K562 (cell line): ENCODE measurements around the gene ANP32B. TPM values are rescaled to one million over a fixed set of nuclear protein-coding genes. Genes with fewer than 3 reads are reported as not detected.
A peak's percentile ranks its signal among the peaks of the same experiment; 100 is the strongest.

ENCODE experiments used
- ARID2 ChIP-seq: fragments of 450-650 bp; IDR thresholded peaks from 2 replicates; pipeline ENCODE4 v1.6.1; 2017; ENCODE audit warnings: antibody characterized with exemption, mild to moderate bottlenecking
- BHLHE40 ChIP-seq: IDR thresholded peaks from 2 replicates; pipeline ENCODE4 v1.6.1; 2011; ENCODE audit warnings: low read length, improper control_type of control experiment
- BRD4 ChIP-seq: fragments of 200-600 bp; sonication (generic); IDR thresholded peaks from 2 replicates; pipeline ENCODE4 v1.6.1; 2017; ENCODE audit warnings: inconsistent platforms
- CHD1 ChIP-seq: fragments of 200-600 bp; sonication (generic); IDR thresholded peaks from one replicate; pipeline ENCODE4 v1.6.1; 2012; ENCODE audit warnings: mild to moderate bottlenecking, moderate library complexity, low read length, inconsistent platforms
- CHD7 ChIP-seq: fragments of 200-600 bp; sonication (generic); IDR thresholded peaks from one replicate; pipeline ENCODE4 v1.6.1; 2012; ENCODE audit warnings: mild to moderate bottlenecking, low read depth, low read length, inconsistent platforms
- CREB3 ChIP-seq: fragments of 450-650 bp; conservative IDR thresholded peaks from 2 replicates; pipeline ENCODE4 v1.6.1; 2016; ENCODE audit warnings: missing genetic modification characterization, low read depth, mild to moderate bottlenecking, missing compliant biosample characterization, moderate library complexity
- FOXP4 ChIP-seq: sonication (generic); formaldehyde crosslinking; IDR thresholded peaks from 2 replicates; pipeline ENCODE4 v1.8.0; 2022; ENCODE audit warnings: mild to moderate bottlenecking, missing genetic modification reagents, borderline replicate concordance
- MTA1 ChIP-seq: fragments of 450-650 bp; IDR thresholded peaks from 2 replicates; pipeline ENCODE4 v1.6.1; 2017; ENCODE audit warnings: borderline replicate concordance
- POLR2B ChIP-seq: fragments of 450-650 bp; IDR thresholded peaks from 2 replicates; pipeline ENCODE4 v1.6.1; 2018; ENCODE audit warnings: low read depth; ENCODE audit not compliant: partially characterized antibody
- POLR3A ChIP-seq: IDR thresholded peaks from 2 replicates; pipeline ENCODE4 v1.6.1; 2011; ENCODE audit warnings: borderline replicate concordance, mild to moderate bottlenecking, moderate library complexity; ENCODE audit not compliant: insufficient read length, insufficient read depth; ENCODE audit errors: extremely low read depth
- SIRT6 ChIP-seq: IDR thresholded peaks from one replicate; pipeline ENCODE4 v1.6.1; 2012; ENCODE audit warnings: low read depth, mild to moderate bottlenecking, control low read depth, inconsistent platforms, low read length, moderate library complexity
- U2AF1 ChIP-seq: fragments of 200-400 bp; formaldehyde crosslinking; optimal IDR thresholded peaks from 2 replicates; pipeline ENCODE3; 2017; ENCODE audit warnings: mild to moderate bottlenecking, low read depth, low read length, moderate library complexity
- polyA plus RNA-seq, 8 experiments: library from polyadenylated mRNA; depleted of rRNA in 4 of 8; stranded (reverse) in 5 of 8; unstranded in 3 of 8; fragments of >200 nt; fragmentation: Nextera tagmentation in 2 of 8; fragmentation: Illumina TruSeq in 1 of 8; extraction: Ambion mirVana in 2 of 8; extraction: Trizol in 1 of 8; gene quantifications; 2 replicates each; pipeline versions ENCODE4 v1.2.1 to v1.2.3, GENCODE V29; 2011 to 2014; ENCODE audit warnings: inconsistent platforms in 1 of 8, missing spikeins in 1 of 8
- total RNA-seq, 7 experiments: library from RNA; depleted of rRNA in 6 of 7; stranded (reverse); fragments of >200 nt in 6 of 7; fragmentation: Illumina TruSeq in 2 of 7; extraction: Trizol in 2 of 7; gene quantifications; 2 replicates each; pipeline versions ENCODE4 v1.2.1 to v1.2.3, GENCODE V29; 2011 to 2021; ENCODE audit warnings: low replicate concordance in 1 of 7

Gene ANP32B
- total and polyA plus RNA-seq, 9 of the 15 experiments (the other 6 are each of a cell fraction or from before 2014, with no cell fraction given), result 68.9 to 815 (median 141) TPM

GRCh38 chr9:97983589-97984187 lies 547 bp downstream of the ANP32B start (continued):
- no peak for TF ChIP-seq CREB3 (tag)
- no peak for TF ChIP-seq SIRT6
- no peak for TF ChIP-seq BHLHE40
- no peak for TF ChIP-seq POLR2B
- TF ChIP-seq MTA1, result no peak
- peak; percentile 61 for TF ChIP-seq CHD1
- peak; percentile 29; the same call in 1 of the 2 replicates for TF ChIP-seq BRD4
- TF ChIP-seq POLR3A, result no peak
- TF ChIP-seq U2AF1, result no peak
- 0 out of 2 replicates have a peak, but pooled peaks have one; percentile 6 for TF ChIP-seq FOXP4 (CRISPR knock-in tag)
- no peak for TF ChIP-seq ARID2
- TF ChIP-seq CHD7, result no peak
